ENCODE results near the gene TEX11.

- TF ChIP-seq CTCF (IDR thresholded peaks at IDR 0.05; ENCODE audit: insufficient read depth, low read length, poor library complexity, severe bottlenecking) (no peak), EZH2phosphoT487 (conservative IDR thresholded peaks at IDR 0.05; ENCODE audit: low read length) (no peak)
Measured at GRCh38 chrX:70769659-70770227, 138.8 kb downstream of the TEX11 start.
